Ishikawa (cell line): ENCODE data around the gene DRD1.

Experiments used
- CEBPB ChIP-seq: IDR thresholded peaks from 2 replicates; pipeline ENCODE4 v1.6.1; 2012
- CREB1 ChIP-seq: IDR thresholded peaks from 2 replicates; pipeline ENCODE4 v1.6.1; 2012; ENCODE audit warnings: low read depth
- EGR1 ChIP-seq: IDR thresholded peaks from 2 replicates; pipeline ENCODE4 v1.6.1; 2012
- EP300 ChIP-seq: IDR thresholded peaks from 2 replicates; pipeline ENCODE4 v1.6.1; 2012; ENCODE audit warnings: borderline replicate concordance
- FOXM1 ChIP-seq: IDR thresholded peaks from 2 replicates; pipeline ENCODE4 v1.6.1; 2012; ENCODE audit warnings: low read depth, borderline replicate concordance
- NFIC ChIP-seq: IDR thresholded peaks from 2 replicates; pipeline ENCODE4 v1.6.1; 2012
- RAD21 ChIP-seq: IDR thresholded peaks from 2 replicates; pipeline ENCODE4 v1.6.1; 2012; ENCODE audit warnings: low read depth
- REST ChIP-seq: IDR thresholded peaks from 2 replicates; pipeline ENCODE4 v1.6.1; 2012; ENCODE audit warnings: low read depth, mild to moderate bottlenecking
- TAF1 ChIP-seq: IDR thresholded peaks from 2 replicates; pipeline ENCODE4 v1.6.1; 2012; ENCODE audit warnings: low read depth, mild to moderate bottlenecking
- TCF12 ChIP-seq: IDR thresholded peaks from 2 replicates; pipeline ENCODE4 v1.6.1; 2012; ENCODE audit warnings: low read depth
- TEAD4 ChIP-seq: IDR thresholded peaks from 2 replicates; pipeline ENCODE4 v1.6.1; 2012
- USF1 ChIP-seq: IDR thresholded peaks from 2 replicates; pipeline ENCODE4 v1.6.1; 2012
- YY1 ChIP-seq: IDR thresholded peaks from 2 replicates; pipeline ENCODE4 v1.6.1; 2012; ENCODE audit warnings: low read depth
- ZBTB7A ChIP-seq: IDR thresholded peaks from 2 replicates; pipeline ENCODE4 v1.6.1; 2012; ENCODE audit warnings: low read depth
- TF ChIP-seq, protein P1 (sequence below): IDR thresholded peaks from 2 replicates; pipeline ENCODE4 v1.6.1; 2012

The DRD1 gene

DNA sequence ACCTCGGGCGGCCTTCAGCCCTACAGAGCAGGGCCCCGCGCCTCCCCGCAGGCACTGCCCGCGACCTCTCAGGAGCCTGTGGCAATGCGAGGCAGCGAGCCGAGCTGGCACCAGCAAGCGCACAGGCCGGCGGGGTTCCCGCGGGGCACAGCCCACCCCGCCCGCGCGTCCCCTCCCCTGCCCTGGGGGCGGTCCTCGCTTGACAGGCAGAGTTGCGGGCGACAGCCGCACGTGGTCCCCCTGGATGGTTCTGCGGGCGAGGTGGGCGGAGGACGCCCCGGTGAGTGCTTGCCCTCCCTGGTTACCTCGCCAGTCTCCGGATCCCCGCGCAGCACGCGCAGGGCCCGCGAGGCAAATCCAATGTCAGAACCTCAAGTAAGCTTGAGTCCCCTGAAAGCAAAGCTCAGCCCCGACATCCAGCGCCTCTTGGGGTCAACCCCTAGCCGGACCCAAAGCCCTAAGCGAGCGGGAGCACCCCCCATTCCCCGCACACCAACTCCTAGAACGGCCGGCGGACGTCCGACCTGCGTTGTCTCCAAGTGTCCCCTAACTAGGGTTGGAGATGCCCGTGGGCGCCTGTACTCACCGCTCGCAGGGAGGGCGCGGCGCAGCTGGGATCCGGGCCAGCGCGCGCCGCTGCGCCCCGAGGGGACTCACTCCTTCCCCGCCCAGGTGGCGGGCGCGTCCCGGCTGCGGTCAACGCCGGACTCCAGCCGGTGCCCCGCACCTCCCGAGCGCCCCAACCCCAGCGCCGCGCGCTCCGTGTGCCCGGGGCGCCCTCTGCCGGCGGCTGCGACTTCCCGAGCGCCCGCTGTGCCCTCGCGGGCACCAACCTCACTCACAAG, at the start of gene DRD1:
DRD1 (minus strand) TSS at position 123 of the 845 bp plus-strand sequence. CDS start 1,083 bp downstream, outside the sequence.
- TF ChIP-seq CEBPB, result no peak
- no peak for TF ChIP-seq NFIC
- no peak for TF ChIP-seq ZBTB7A
- peak; percentile 63; the same call in 1 of the 2 replicates for TF ChIP-seq RAD21

- TF ChIP-seq ZBTB7A (no peak), EGR1 (no peak), CEBPB (no peak), EP300 (no peak), USF1 (no peak), TCF12 (no peak), RAD21 (no peak), TEAD4 (no peak)
These were observed 49.7 kb upstream of the DRD1 start for GRCh38 chr5:175493726-175494125.

DNA sequence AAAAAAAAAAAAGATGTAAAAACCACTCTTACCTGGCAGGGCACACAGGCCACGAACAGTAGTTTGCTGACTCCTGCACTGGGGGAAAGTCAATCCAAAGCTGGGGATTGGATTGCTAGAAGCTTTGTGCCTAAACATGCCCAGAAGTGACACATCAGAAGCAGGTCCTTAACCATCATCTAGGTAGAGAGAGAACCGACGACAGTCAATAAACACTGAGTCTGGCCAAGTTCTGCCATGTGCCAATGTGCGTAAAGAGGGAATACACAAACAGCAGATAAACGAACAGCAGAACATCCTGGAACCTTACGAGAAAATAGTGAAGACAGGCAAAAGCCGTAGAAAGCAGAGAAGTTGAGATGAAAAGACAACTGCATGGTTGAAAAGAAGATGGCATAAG, 49.3 kb upstream of the DRD1 start:
- no peak for TF ChIP-seq YY1
- TF ChIP-seq CREB1, result no peak
- TF ChIP-seq FOXM1, result no peak
- TF ChIP-seq EGR1, result no peak
- TF ChIP-seq ZBTB7A, result no peak
- TF ChIP-seq TCF12, result no peak
- TF ChIP-seq TEAD4, result no peak
- TF ChIP-seq NFIC, result no peak
- TF ChIP-seq RAD21, result no peak
- no peak for TF ChIP-seq REST
- TF ChIP-seq EP300, result no peak
- TF ChIP-seq, protein P1, sequence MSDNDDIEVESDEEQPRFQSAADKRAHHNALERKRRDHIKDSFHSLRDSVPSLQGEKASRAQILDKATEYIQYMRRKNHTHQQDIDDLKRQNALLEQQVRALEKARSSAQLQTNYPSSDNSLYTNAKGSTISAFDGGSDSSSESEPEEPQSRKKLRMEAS, result no peak
- no peak for TF ChIP-seq TAF1
- TF ChIP-seq CEBPB, result no peak
- no peak for TF ChIP-seq USF1

DNA sequence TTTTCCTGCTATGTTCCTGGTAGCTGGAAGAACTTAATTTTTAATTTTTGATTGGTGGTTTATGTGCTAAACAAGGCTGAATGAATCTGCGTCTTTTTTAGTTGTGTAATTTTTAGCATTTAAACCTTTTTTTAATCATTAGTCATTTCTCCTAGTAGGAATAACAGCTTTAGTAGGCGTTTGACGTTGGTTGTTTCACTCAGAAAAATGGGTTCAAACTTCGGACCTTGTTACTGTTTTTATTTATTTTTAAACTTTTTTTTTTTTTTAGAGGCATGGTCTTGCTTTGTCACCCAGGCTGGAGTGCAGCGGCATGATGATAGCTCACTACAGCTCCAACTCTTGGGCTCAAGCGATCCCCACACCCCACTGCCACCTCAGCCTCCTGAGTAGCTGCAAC, 47.2 kb upstream of the DRD1 start:
- no peak for TF ChIP-seq CREB1
- no peak for TF ChIP-seq NFIC
- TF ChIP-seq REST, result no peak
- no peak for TF ChIP-seq CEBPB
- TF ChIP-seq EGR1, result no peak
- TF ChIP-seq EP300, result no peak
- no peak for TF ChIP-seq USF1
- no peak for TF ChIP-seq TCF12
- no peak for TF ChIP-seq TAF1
- TF ChIP-seq RAD21, result no peak
- no peak for TF ChIP-seq FOXM1
- TF ChIP-seq YY1, result no peak
- no peak for TF ChIP-seq ZBTB7A
- TF ChIP-seq TEAD4, result no peak
- TF ChIP-seq, protein P1, result no peak

- no peak for TF ChIP-seq TCF12
- no peak for TF ChIP-seq TEAD4
- TF ChIP-seq EGR1, result no peak
- TF ChIP-seq CEBPB, result no peak
- no peak for TF ChIP-seq FOXM1
- no peak for TF ChIP-seq REST
- no peak for TF ChIP-seq EP300
- TF ChIP-seq, protein P1, result no peak
- TF ChIP-seq YY1, result no peak
- no peak for TF ChIP-seq ZBTB7A
- TF ChIP-seq CREB1, result no peak
- no peak for TF ChIP-seq RAD21
- TF ChIP-seq USF1, result no peak
- no peak for TF ChIP-seq TAF1
- no peak for TF ChIP-seq NFIC
These were observed 45.9 kb upstream of the DRD1 start for GRCh38 chr5:175489693-175490443.
